NT2/D1 (cell line): ENCODE measurements around the gene MSL3.

ENCODE experiments used
- SUZ12 ChIP-seq: IDR thresholded peaks from 2 replicates; pipeline ENCODE4 v1.6.1; 2011; ENCODE audit not compliant: insufficient read length, insufficient read depth; ENCODE audit errors: extremely low read depth
- YY1 ChIP-seq: IDR thresholded peaks from 2 replicates; pipeline ENCODE4 v1.6.1; 2011; ENCODE audit not compliant: insufficient read length, insufficient read depth
- ZNF274 ChIP-seq: IDR thresholded peaks from 2 replicates; pipeline ENCODE4 v1.6.1; 2011; ENCODE audit warnings: mild to moderate bottlenecking, low read depth, low read length

GRCh38 chrX:11760958-11761357 is 2.9 kb downstream of the MSL3 start:
- no peak for TF ChIP-seq ZNF274
- no peak for TF ChIP-seq YY1
- TF ChIP-seq SUZ12 = no peak
